Adrenal gland (tissue), 5 donors: ENCODE results near the gene TEKTIP1.

ENCODE experiments used
- POLR2A ChIP-seq, 2 donors: fragments of 450-650 bp; IDR thresholded peaks; one replicate each; pipeline ENCODE4 v1.6.1; 2017; ENCODE audit warnings: antibody characterized with exemption in 2 of 2, mild to moderate bottlenecking in 2 of 2, moderate library complexity in 1 of 2
- TF ChIP-seq, protein P1 (sequence below), 6 experiments: fragments of 450-650 bp in 4 of 6; fragments of 200-600 bp in 2 of 6; sonication (generic) in 1 of 6; IDR thresholded peaks; 1 replicate in 5 of 6; 2 replicates in 1 of 6; pipeline versions ENCODE4 v1.5.1 to v1.8.0; 2016 to 2021; ENCODE audit warnings: antibody characterized with exemption in 6 of 6, mild to moderate bottlenecking in 2 of 6, moderate library complexity in 1 of 6
- donor health status: DM: no; HTN: no; CAD: no.

DNA sequence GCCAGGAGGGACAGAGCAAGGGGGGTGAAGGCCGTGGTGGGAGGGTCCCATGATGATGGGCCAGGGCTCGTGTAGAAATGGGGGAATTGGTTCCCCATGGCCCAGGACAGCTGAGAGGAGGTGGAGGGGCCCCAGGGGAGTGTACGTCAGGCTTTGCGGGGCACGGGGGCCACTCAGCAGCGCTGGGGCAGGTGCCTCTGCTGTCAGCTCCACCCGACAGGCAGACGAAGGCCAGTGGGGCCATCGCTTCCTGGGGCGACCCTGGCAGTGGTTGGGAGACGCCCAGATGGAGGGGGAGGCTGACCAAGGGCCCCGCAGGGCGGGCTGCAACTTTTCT lies 1.9 kb upstream of the TEKTIP1 start:
- no peak for TF ChIP-seq POLR2A (IDR thresholded peaks at IDR 0.05)
- TF ChIP-seq, protein P1, sequence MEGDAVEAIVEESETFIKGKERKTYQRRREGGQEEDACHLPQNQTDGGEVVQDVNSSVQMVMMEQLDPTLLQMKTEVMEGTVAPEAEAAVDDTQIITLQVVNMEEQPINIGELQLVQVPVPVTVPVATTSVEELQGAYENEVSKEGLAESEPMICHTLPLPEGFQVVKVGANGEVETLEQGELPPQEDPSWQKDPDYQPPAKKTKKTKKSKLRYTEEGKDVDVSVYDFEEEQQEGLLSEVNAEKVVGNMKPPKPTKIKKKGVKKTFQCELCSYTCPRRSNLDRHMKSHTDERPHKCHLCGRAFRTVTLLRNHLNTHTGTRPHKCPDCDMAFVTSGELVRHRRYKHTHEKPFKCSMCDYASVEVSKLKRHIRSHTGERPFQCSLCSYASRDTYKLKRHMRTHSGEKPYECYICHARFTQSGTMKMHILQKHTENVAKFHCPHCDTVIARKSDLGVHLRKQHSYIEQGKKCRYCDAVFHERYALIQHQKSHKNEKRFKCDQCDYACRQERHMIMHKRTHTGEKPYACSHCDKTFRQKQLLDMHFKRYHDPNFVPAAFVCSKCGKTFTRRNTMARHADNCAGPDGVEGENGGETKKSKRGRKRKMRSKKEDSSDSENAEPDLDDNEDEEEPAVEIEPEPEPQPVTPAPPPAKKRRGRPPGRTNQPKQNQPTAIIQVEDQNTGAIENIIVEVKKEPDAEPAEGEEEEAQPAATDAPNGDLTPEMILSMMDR (IDR thresholded peaks at IDR 0.05): no peak
